Measurements from ENCODE around the gene INHA.
A peak's percentile ranks its signal among the peaks of the same experiment; 100 is the strongest.

INHA gene

GRCh38 chr2:219575566-219576504 lies 3.7 kb downstream of the INHA start:
- no peak for FAIRE-seq

- FAIRE-seq: no peak
Measured at GRCh38 chr2:219576505-219577388, 4.6 kb downstream of the INHA start.

- no peak for FAIRE-seq
Measured at GRCh38 chr2:219578811-219579613, 6.9 kb downstream of the INHA start.

- FAIRE-seq: no peak
Measured at GRCh38 chr2:219581346-219581745, 9.2 kb downstream of the INHA start.

GRCh38 chr2:219591091-219591490 lies 19.0 kb downstream of the INHA start:
- FAIRE-seq: no peak

- FAIRE-seq: no peak
Measured at GRCh38 chr2:219592736-219593135, 20.6 kb downstream of the INHA start.

GRCh38 chr2:219593154-219593553 lies 21.0 kb downstream of the INHA start:
- no peak for FAIRE-seq

- no peak for FAIRE-seq
Measured at GRCh38 chr2:219595256-219595655, 23.1 kb downstream of the INHA start.

GRCh38 chr2:219596954-219597551 lies 24.9 kb downstream of the INHA start:
- no peak for FAIRE-seq

GRCh38 chr2:219597552-219598307 lies 25.6 kb downstream of the INHA start, which contains the start of gene STK11IP:
Gene STK11IP (plus strand): TSS chr2:219597857. CDS start chr2:219598120, 263 bp downstream.
- peak; percentile 79 for FAIRE-seq

- FAIRE-seq: no peak
Measured at GRCh38 chr2:219598308-219599078, 26.4 kb downstream of the INHA start.

- FAIRE-seq: no peak
Measured at GRCh38 chr2:219603771-219604170, 31.7 kb downstream of the INHA start.

- no peak for FAIRE-seq
Measured at GRCh38 chr2:219605607-219605954, 33.5 kb downstream of the INHA start.

GRCh38 chr2:219607931-219608330 lies 35.8 kb downstream of the INHA start:
- no peak for FAIRE-seq

GRCh38 chr2:219608399-219608964 lies 36.4 kb downstream of the INHA start:
- FAIRE-seq: no peak

- no peak for FAIRE-seq
Measured at GRCh38 chr2:219609149-219609750, 37.1 kb downstream of the INHA start.

- no peak for FAIRE-seq
Measured at GRCh38 chr2:219611306-219611705, 39.2 kb downstream of the INHA start.

GRCh38 chr2:219611866-219612576 lies 39.9 kb downstream of the INHA start:
- no peak for FAIRE-seq

All from endometrium (tissue), 2 donors.